Caco-2 (cell line): ENCODE data around the gene VDR. TPM values are rescaled to one million over a fixed set of nuclear protein-coding genes. Genes with fewer than 3 reads are reported as not detected.

Experiments
- BruUV-seq: library from RNA; stranded (reverse); fragments of 400-500 nt; replicated peaks from 2 replicates; lab custom pipeline; 2021; lab: Mats Ljungman, UMichigan
- CTCF ChIA-PET: fragments of 300-600 bp; sonication (Branson Sonifier 250); formaldehyde crosslinking; loops from one replicate; lab custom pipeline; 2022; ENCODE audit warnings: antibody characterized with exemption; lab: Charles Lee
- POLR2A ChIA-PET: fragments of 300-600 bp; sonication (Branson Sonifier 250); formaldehyde crosslinking; loops from one replicate; lab custom pipeline; 2022; ENCODE audit warnings: antibody characterized with exemption; lab: Charles Lee
- DNase-seq, 2 experiments: peaks; one replicate each; pipeline versions ENCODE4 v3.0.0 to v3.0.0-alpha.2; 2020 to 2022
- H3K27me3 ChIP-seq: replicated peaks from 2 replicates; pipeline ENCODE4 v1.6.0; 2011; ENCODE audit warnings: low read length; ENCODE audit not compliant: control insufficient read depth, insufficient read depth
- H3K36me3 ChIP-seq: 2 replicates; pipeline ENCODE4 v1.5.1; 2011; ENCODE audit warnings: low read length; ENCODE audit not compliant: control insufficient read depth, insufficient read depth
- H3K4me1 ChIP-seq: fragments of 250-450 bp; sonication (Bioruptor Pico); 2 replicates; pipeline ENCODE4 v1.5.1; 2020; ENCODE audit warnings: mild to moderate bottlenecking
- H3K4me3 ChIP-seq: 2 replicates; pipeline ENCODE4 v1.5.1; 2011; ENCODE audit warnings: low read depth, mild to moderate bottlenecking, control low read depth, low read length
- H3K9me3 ChIP-seq: fragments of 250-450 bp; sonication (Bioruptor Pico); 2 replicates; pipeline ENCODE4 v1.5.1; 2020; ENCODE audit warnings: mild to moderate bottlenecking, moderate library complexity
- H3K27ac Mint-ChIP-seq: one replicate; pipeline ENCODE4 v1.8.0; 2022; ENCODE audit warnings: mixed read lengths; ENCODE audit not compliant: unreplicated experiment
- H3K27me3 Mint-ChIP-seq: one replicate; pipeline ENCODE4 v1.8.0; 2022; ENCODE audit warnings: mixed read lengths; ENCODE audit not compliant: insufficient read depth, unreplicated experiment
- H3K36me3 Mint-ChIP-seq: one replicate; pipeline ENCODE4 v1.8.0; 2022; ENCODE audit warnings: mild to moderate bottlenecking, mixed read lengths; ENCODE audit not compliant: insufficient read depth, unreplicated experiment
- H3K4me1 Mint-ChIP-seq: one replicate; pipeline ENCODE4 v1.8.0; 2022; ENCODE audit warnings: low read depth, mixed read lengths; ENCODE audit not compliant: unreplicated experiment
- H3K4me3 Mint-ChIP-seq: one replicate; pipeline ENCODE4 v1.8.0; 2022; ENCODE audit warnings: mild to moderate bottlenecking, moderate library complexity, mixed read lengths; ENCODE audit not compliant: unreplicated experiment
- H3K9me3 Mint-ChIP-seq: one replicate; pipeline ENCODE4 v1.8.0; 2022; ENCODE audit warnings: mixed read lengths; ENCODE audit not compliant: unreplicated experiment
- intact Hi-C: fragments of 100-400 bp; cut with micrococcal nuclease; formaldehyde crosslinking; loops from one replicate; pipeline ENCODE4 v1.10.0; 2022; ENCODE audit not compliant: unreplicated experiment
- total RNA-seq: library from RNA; stranded (reverse); gene quantifications from 2 replicates; pipeline ENCODE4 v1.2.3, GENCODE V29; 2022
- TF ChIP-seq, protein P1 (sequence below), 2 experiments: fragments of 200-600 bp in 1 of 2; IDR thresholded peaks; 1 replicate in 1 of 2; 2 replicates in 1 of 2; pipeline versions ENCODE4 v1.5.1 to v1.8.0; 2011 to 2022; ENCODE audit warnings: antibody characterized with exemption in 1 of 2, control low read depth in 1 of 2, inconsistent platforms in 1 of 2, low read depth in 1 of 2, low read length in 1 of 2, mild to moderate bottlenecking in 1 of 2, moderate library complexity in 1 of 2; ENCODE audit not compliant: insufficient read depth in 1 of 2, severe bottlenecking in 1 of 2, unreplicated experiment in 1 of 2

Gene VDR
- total RNA-seq, 1 experiment from 2014 or later, result 15.4 TPM

DNA sequence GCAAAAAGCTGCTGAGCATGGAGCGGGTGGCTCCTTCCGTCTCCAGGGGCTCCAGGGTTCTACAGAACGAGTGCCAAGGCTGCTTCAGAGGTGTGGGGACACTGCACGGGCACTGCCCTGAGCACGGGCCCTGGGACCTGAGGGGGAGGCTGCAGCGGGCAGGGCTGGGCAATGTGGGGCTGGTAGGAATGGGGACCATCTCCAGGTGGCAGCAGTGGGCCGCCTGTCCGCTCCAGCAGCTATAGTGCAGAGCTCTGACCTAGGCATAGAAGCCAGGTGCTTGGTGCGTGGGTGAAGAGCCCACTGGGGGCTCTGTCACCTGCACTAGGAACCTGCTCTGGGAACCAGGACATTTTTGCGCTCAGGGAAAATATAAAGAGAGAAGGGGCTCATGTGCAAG is 107.4 kb downstream of the VDR start:
- POLR2A ChIA-PET, result no interaction called here
- no TSS peak for BruUV-seq
- DNase-seq, result peak in 1 of 2 experiments; percentile 66
- Histone ChIP-seq H3K27me3 (no peaks in the 10 kb centered on the region), H3K4me1 (no peaks in the 10 kb centered on the region), H3K4me3 (no peak overlapping the region), H3K9me3 (no peaks in the 10 kb centered on the region), H3K36me3 (peaks cover 5% of the 10 kb centered on the region)
- CTCF ChIA-PET, result interaction anchor here (1.0 to 6.2 kb wide), 12 partner anchors 11 to 152 kb away, joined by 3 to 101 read pairs (median 4); partner anchors contain the start of gene VDR
- TF ChIP-seq, protein P1, sequence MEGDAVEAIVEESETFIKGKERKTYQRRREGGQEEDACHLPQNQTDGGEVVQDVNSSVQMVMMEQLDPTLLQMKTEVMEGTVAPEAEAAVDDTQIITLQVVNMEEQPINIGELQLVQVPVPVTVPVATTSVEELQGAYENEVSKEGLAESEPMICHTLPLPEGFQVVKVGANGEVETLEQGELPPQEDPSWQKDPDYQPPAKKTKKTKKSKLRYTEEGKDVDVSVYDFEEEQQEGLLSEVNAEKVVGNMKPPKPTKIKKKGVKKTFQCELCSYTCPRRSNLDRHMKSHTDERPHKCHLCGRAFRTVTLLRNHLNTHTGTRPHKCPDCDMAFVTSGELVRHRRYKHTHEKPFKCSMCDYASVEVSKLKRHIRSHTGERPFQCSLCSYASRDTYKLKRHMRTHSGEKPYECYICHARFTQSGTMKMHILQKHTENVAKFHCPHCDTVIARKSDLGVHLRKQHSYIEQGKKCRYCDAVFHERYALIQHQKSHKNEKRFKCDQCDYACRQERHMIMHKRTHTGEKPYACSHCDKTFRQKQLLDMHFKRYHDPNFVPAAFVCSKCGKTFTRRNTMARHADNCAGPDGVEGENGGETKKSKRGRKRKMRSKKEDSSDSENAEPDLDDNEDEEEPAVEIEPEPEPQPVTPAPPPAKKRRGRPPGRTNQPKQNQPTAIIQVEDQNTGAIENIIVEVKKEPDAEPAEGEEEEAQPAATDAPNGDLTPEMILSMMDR (IDR thresholded peaks at IDR 0.05; ENCODE audit: insufficient read depth in 1 of 2, low read depth in 1 of 2, low read length in 1 of 2, severe bottlenecking in 1 of 2, unreplicated experiment in 1 of 2), result peak; percentile 31 to 68
- Mint-ChIP-seq H3K27me3 (no peaks in the 10 kb centered on the region), H3K4me1 (no peaks in the 10 kb centered on the region), H3K9me3 (no peaks in the 10 kb centered on the region), H3K36me3 (peaks cover 20% of the 10 kb centered on the region), H3K27ac (no peak overlapping the region), H3K4me3 (no peak overlapping the region)
- intact Hi-C loops, result loop anchor here (1.0 to 5.0 kb wide), 3 partner anchors 23 to 165 kb away; partner anchors contain the start of gene TMEM106C

DNA sequence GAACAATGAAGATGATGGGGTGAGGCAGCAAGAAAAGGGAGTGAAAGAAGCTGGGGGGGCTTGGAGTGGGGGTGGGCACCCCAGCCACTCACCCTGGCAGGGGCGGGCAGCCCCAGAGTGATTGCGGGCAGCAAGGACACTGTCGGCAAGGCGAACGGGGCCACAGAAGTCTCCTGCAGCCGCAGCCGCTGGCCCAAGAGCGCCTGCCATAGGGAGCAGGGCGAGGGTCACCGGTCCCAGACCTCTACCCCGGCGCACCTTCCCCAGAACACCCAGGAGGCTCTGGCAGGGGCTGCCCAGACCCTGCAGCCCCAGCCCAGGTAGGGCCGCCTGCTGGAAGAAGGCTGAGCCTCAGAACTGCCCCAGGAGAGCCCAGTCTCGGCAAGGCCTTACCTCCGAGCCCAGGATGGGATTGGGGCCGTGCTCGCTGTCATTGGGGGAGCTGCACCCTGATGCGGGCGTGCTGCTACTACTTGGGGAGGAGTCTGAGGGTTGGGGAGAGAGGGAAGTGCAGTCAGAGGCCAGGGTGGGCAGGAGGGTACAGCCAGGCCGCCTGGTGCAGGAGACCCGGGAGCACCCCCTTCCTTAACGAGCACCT is 108.9 kb downstream of the VDR start:
- H3K27ac Mint-ChIP-seq, result no peak overlapping the region
- POLR2A ChIA-PET, result no interaction called here

DNA sequence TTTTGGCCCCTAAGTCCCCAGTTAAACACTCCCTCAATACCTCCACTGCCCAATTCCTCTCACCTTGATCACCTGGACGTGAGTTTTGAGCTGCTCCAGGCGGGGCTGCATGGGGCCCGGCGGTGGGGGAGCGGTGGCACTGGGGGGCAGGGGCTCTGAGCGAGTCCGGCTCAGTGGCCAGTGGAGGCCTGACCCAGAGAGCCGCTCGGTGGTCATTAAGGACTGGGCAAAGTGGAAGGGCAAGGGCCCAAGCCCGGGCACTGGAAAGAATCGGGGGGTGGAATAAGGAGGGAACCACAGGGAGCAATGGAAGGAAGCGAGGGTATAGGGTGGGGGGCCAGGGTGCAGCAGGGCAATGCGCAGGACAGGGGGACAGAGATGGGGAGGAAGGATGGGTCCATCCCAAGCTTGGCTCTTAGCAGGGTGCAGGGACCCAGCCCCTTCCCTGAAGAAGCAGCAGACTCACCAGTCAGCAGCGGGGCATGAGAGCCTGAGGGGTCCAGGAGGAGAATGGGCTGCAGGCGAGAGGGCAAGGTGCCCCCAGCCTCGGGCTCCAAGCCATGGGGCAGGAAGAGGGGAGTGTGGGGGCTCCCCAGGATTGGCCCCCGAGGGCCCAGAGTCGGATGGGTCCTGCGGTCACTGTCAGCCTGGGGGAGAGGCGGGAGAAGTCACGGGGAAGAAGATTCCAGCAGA is 109.5 kb downstream of the VDR start:
- POLR2A ChIA-PET, result no interaction called here
- intact Hi-C loops, result loop anchor here (5.0 kb wide), 1 partner anchor 167 kb away; the partner anchor contains the start of gene TMEM106C

More for the DNA sequence above, 108.9 kb downstream of the VDR start:
- Histone ChIP-seq H3K4me1 (no peaks in the 10 kb centered on the region), H3K9me3 (no peaks in the 10 kb centered on the region), H3K27me3 (no peaks in the 10 kb centered on the region), H3K36me3 (peaks cover 5% of the 10 kb centered on the region), H3K4me3 (no peak overlapping the region)
- no peaks in the 10 kb centered on the region for H3K9me3 Mint-ChIP-seq
- DNase-seq, result no peak
- BruUV-seq, result no TSS peak
- H3K36me3 Mint-ChIP-seq, result peaks cover 21% of the 10 kb centered on the region
- H3K27me3 Mint-ChIP-seq, result no peaks in the 10 kb centered on the region
- CTCF ChIA-PET, result interaction anchor here (2.0 to 6.2 kb wide), 3 partner anchors 25 to 43 kb away, joined by 10 to 101 read pairs (median 21); no protein-coding TSS in a partner anchor
- H3K4me1 Mint-ChIP-seq, result no peaks in the 10 kb centered on the region
- TF ChIP-seq, protein P1 (IDR thresholded peaks at IDR 0.05; ENCODE audit: insufficient read depth in 1 of 2, low read depth in 1 of 2, low read length in 1 of 2, severe bottlenecking in 1 of 2, unreplicated experiment in 1 of 2), result no peak
- H3K4me3 Mint-ChIP-seq, result no peak overlapping the region
- intact Hi-C loops, result loop anchor here (5.0 kb wide), 1 partner anchor 166 kb away; the partner anchor contains the start of gene TMEM106C

More for the DNA sequence above, 109.5 kb downstream of the VDR start:
- no TSS peak for BruUV-seq
- Histone ChIP-seq H3K27me3 (no peaks in the 10 kb centered on the region), H3K36me3 (peaks cover 5% of the 10 kb centered on the region), H3K4me3 (no peak overlapping the region), H3K9me3 (no peaks in the 10 kb centered on the region), H3K4me1 (no peaks in the 10 kb centered on the region)
- no peaks in the 10 kb centered on the region for H3K9me3 Mint-ChIP-seq
- TF ChIP-seq, protein P1 (IDR thresholded peaks at IDR 0.05; ENCODE audit: insufficient read depth in 1 of 2, low read depth in 1 of 2, low read length in 1 of 2, severe bottlenecking in 1 of 2, unreplicated experiment in 1 of 2), result no peak
- no peaks in the 10 kb centered on the region for H3K27me3 Mint-ChIP-seq
- peaks cover 28% of the 10 kb centered on the region for H3K36me3 Mint-ChIP-seq
- H3K4me3 Mint-ChIP-seq, result no peak overlapping the region
- H3K4me1 Mint-ChIP-seq, result no peaks in the 10 kb centered on the region
- no peak overlapping the region for H3K27ac Mint-ChIP-seq
- CTCF ChIA-PET, result interaction anchor here (1.1 to 6.2 kb wide), 2 partner anchors 40 to 44 kb away, joined by 4 to 101 read pairs; no protein-coding TSS in a partner anchor
- no peak for DNase-seq
